Measurements from ENCODE around the gene THYN1. TPM values are rescaled to one million over a fixed set of nuclear protein-coding genes. Genes with fewer than 3 reads are reported as not detected.

Gene THYN1
- total and polyA plus RNA-seq, 10 donors: 24.5 to 54.8 (median 39.7) TPM

- no peak for TF ChIP-seq POLR2AphosphoS5 (IDR thresholded peaks at IDR 0.05)
- TF ChIP-seq CTCF (IDR thresholded peaks at IDR 0.05 in 8 of 11, conservative IDR thresholded peaks at IDR 0.05 in 3 of 11): peak in 2 of 11 experiments; percentile 5 to 9
- TF ChIP-seq POLR2A (IDR thresholded peaks at IDR 0.05): no peak
- WGBS, 5 donors: 2 to 4% (median 2%) methylated on average over 14 to 88 of the region's 88 CpGs
- intact Hi-C loops (cut with DNase I; ENCODE audit: low total_unique reads): no loop called here
- Histone ChIP-seq H3K36me3 (no peaks in the 10 kb centered on the region), H3K4me3 (peak overlapping the region; percentile 8 to 76 (median 49)), H3K27ac (no peak overlapping the region), H3K27me3 (replicated peaks in 1 of 7) (peaks cover 4 to 86% (median 72%) of the 10 kb centered on the region in 7 donors), H3K9me3 (peaks cover 0 to 10% (median 2%) of the 10 kb centered on the region in 8 donors), H3K4me1 (peaks cover 17 to 38% (median 26%) of the 10 kb centered on the region in 6 donors)
- DNase-seq: no peak
These were observed 23.4 kb upstream of the THYN1 start for GRCh38 chr11:134276396-134277182.

- Histone ChIP-seq H3K9me3 (peaks cover 0 to 10% (median 2%) of the 10 kb centered on the region in 8 donors), H3K4me1 (peaks cover 17 to 38% (median 26%) of the 10 kb centered on the region in 6 donors), H3K36me3 (no peaks in the 10 kb centered on the region), H3K27me3 (replicated peaks in 1 of 7) (peaks cover 4 to 93% (median 73%) of the 10 kb centered on the region in 7 donors), H3K27ac (peak within 1 kb of the TSS in 4 of 8 donors; percentile 5 to 68 (median 48)), H3K4me3 (peak within 1 kb of the TSS; percentile 8 to 76 (median 49))
- intact Hi-C loops (cut with DNase I; ENCODE audit: low total_unique reads): no loop called here
- WGBS, 5 donors: 2 to 3% (median 2%) methylated on average over 30 to 68 of the region's 68 CpGs
- peak; percentile 81 for DNase-seq
- TF ChIP-seq POLR2AphosphoS5 (IDR thresholded peaks at IDR 0.05) (peak in 1 of 3 donors; percentile 45), CTCF (IDR thresholded peaks at IDR 0.05 in 8 of 11, conservative IDR thresholded peaks at IDR 0.05 in 3 of 11) (peak in 6 of 11 experiments; percentile 28 to 59 (median 48)), POLR2A (IDR thresholded peaks at IDR 0.05) (no peak)
These were observed 22.6 kb upstream of the THYN1 start, which contains the start of gene GLB1L3 for GRCh38 chr11:134275534-134276395. Gene GLB1L3 (plus strand): TSS chr11:134276379. CDS start chr11:134276741, 362 bp downstream.

- no peak for DNase-seq
- H3K9me3 ChIP-seq: peaks cover 0 to 10% (median 2%) of the 10 kb centered on the region in 8 donors
- peak overlapping the region in 1 of 8 donors; percentile 5 for H3K27ac ChIP-seq
- peak overlapping the region in 3 of 8 donors; percentile 51 to 76 (median 52) for H3K4me3 ChIP-seq
- 18 to 31% (median 23%) methylated on average over 5 of the region's 5 CpGs for WGBS, 5 donors
- no peak for TF ChIP-seq POLR2A (IDR thresholded peaks at IDR 0.05)
- peaks cover 4 to 96% (median 72%) of the 10 kb centered on the region in 7 donors for H3K27me3 ChIP-seq (replicated peaks in 1 of 7)
- intact Hi-C loops (cut with DNase I; ENCODE audit: low total_unique reads): no loop called here
- H3K36me3 ChIP-seq: no peaks in the 10 kb centered on the region
- peaks cover 17 to 43% (median 26%) of the 10 kb centered on the region in 6 donors for H3K4me1 ChIP-seq
These were observed 22.0 kb upstream of the THYN1 start for GRCh38 chr11:134275188-134275533.

GRCh38 chr11:134273317-134273712 lies 20.2 kb upstream of the THYN1 start:
- no peak overlapping the region for H3K27ac ChIP-seq
- no peak for DNase-seq
- H3K4me1 ChIP-seq: peaks cover 17 to 46% (median 26%) of the 10 kb centered on the region in 6 donors
- no peak overlapping the region for H3K4me3 ChIP-seq
- intact Hi-C loops (cut with DNase I; ENCODE audit: low total_unique reads): no loop called here
- WGBS, 5 donors: 41 to 57% (median 47%) methylated on average over 3 of the region's 3 CpGs
- no peaks in the 10 kb centered on the region for H3K36me3 ChIP-seq
- H3K9me3 ChIP-seq: peaks cover 0 to 6% (median under 1%) of the 10 kb centered on the region in 8 donors
- H3K27me3 ChIP-seq (replicated peaks in 1 of 7): peaks cover 4 to 90% (median 73%) of the 10 kb centered on the region in 7 donors
- TF ChIP-seq CTCF (IDR thresholded peaks at IDR 0.05 in 8 of 11, conservative IDR thresholded peaks at IDR 0.05 in 3 of 11) (no peak), POLR2A (IDR thresholded peaks at IDR 0.05) (no peak), POLR2AphosphoS5 (IDR thresholded peaks at IDR 0.05) (no peak)

Measured in spleen (tissue), 11 donors.